GM23338 (cell line): Measurements from ENCODE around the gene NID2. TPM values are rescaled to one million over a fixed set of nuclear protein-coding genes. Genes with fewer than 3 reads are reported as not detected.

Experiments used
- ATAC-seq: fragments of 200-7000 bp; cut with Tn5 transposase; 3 replicates; pipeline ENCODE4 v1.9.1; 2020
- DNase-seq: peaks from one replicate; pipeline ENCODE4 v3.0.0-alpha.2; 2015; ENCODE audit warnings: low spot score
- H2AFZ ChIP-seq: fragments of 200-600 bp; sonication (generic); 2 replicates; pipeline ENCODE4 v1.8.0; 2016; ENCODE audit warnings: antibody characterized with exemption, mild to moderate bottlenecking, moderate library complexity
- H3F3A ChIP-seq: fragments of 200-600 bp; sonication (generic); replicated peaks from 2 replicates; pipeline ENCODE4 v1.8.0; 2017; ENCODE audit warnings: antibody characterized with exemption, mixed run types, low read depth
- H3K27ac ChIP-seq: fragments of 200-600 bp; sonication (generic); 2 replicates; pipeline ENCODE4 v1.6.1; 2016; ENCODE audit warnings: low read depth
- H3K27me3 ChIP-seq: fragments of 200-600 bp; sonication (generic); 2 replicates; pipeline ENCODE4 v1.8.0; 2016; ENCODE audit warnings: mild to moderate bottlenecking, mixed run types, moderate library complexity; ENCODE audit not compliant: insufficient read depth
- H3K36me3 ChIP-seq: fragments of 200-600 bp; sonication (generic); 2 replicates; pipeline ENCODE4 v1.8.0; 2016; ENCODE audit warnings: mild to moderate bottlenecking; ENCODE audit not compliant: insufficient read depth
- H3K4me1 ChIP-seq: fragments of 200-600 bp; sonication (generic); 2 replicates; pipeline ENCODE4 v1.8.0; 2016; ENCODE audit warnings: mild to moderate bottlenecking, moderate library complexity; ENCODE audit not compliant: insufficient read depth
- H3K4me2 ChIP-seq: fragments of 200-600 bp; sonication (generic); 2 replicates; pipeline ENCODE4 v1.7.1; 2017; ENCODE audit warnings: mixed run types
- H3K4me3 ChIP-seq: fragments of 200-600 bp; sonication (generic); 2 replicates; pipeline ENCODE4 v1.6.1; 2016; ENCODE audit warnings: mixed run types
- H3K79me2 ChIP-seq: fragments of 200-600 bp; sonication (generic); replicated peaks from 2 replicates; pipeline ENCODE4 v1.8.0; 2017; ENCODE audit warnings: mild to moderate bottlenecking; ENCODE audit not compliant: insufficient read depth
- H3K9me2 ChIP-seq: fragments of 200-600 bp; sonication (generic); 2 replicates; pipeline ENCODE4 v1.8.0; 2017; ENCODE audit not compliant: insufficient read depth
- H4K20me1 ChIP-seq: fragments of 200-600 bp; sonication (generic); replicated peaks from 2 replicates; pipeline ENCODE4 v1.8.0; 2017; ENCODE audit warnings: mild to moderate bottlenecking; ENCODE audit not compliant: insufficient read depth
- H3K27ac Mint-ChIP-seq: 2 replicates; pipeline ENCODE4 v1.8.0; 2020; ENCODE audit warnings: inconsistent platforms, mild to moderate bottlenecking, moderate library complexity, mixed read lengths
- H3K27me3 Mint-ChIP-seq: 3 replicates; pipeline ENCODE4 v1.8.0; 2022; ENCODE audit warnings: low read depth, mild to moderate bottlenecking, moderate library complexity, mixed read lengths, inconsistent platforms; ENCODE audit not compliant: insufficient read depth, poor library complexity
- H3K36me3 Mint-ChIP-seq: 3 replicates; pipeline ENCODE4 v1.8.0; 2021; ENCODE audit warnings: low read depth, mild to moderate bottlenecking, inconsistent platforms, moderate library complexity, mixed read lengths
- H3K4me1 Mint-ChIP-seq: 3 replicates; pipeline ENCODE4 v1.8.0; 2020; ENCODE audit warnings: mild to moderate bottlenecking, inconsistent platforms, mixed read lengths
- H3K4me3 Mint-ChIP-seq: 3 replicates; pipeline ENCODE4 v1.8.0; 2021; ENCODE audit warnings: moderate library complexity, mild to moderate bottlenecking, inconsistent platforms, mixed read lengths
- H3K9me3 Mint-ChIP-seq: 3 replicates; pipeline ENCODE4 v1.8.0; 2020; ENCODE audit warnings: moderate library complexity, mild to moderate bottlenecking, inconsistent platforms, mixed read lengths
- CREB1 ChIP-seq: fragments of 250-450 bp; sonication (Bioruptor Pico); IDR thresholded peaks from 2 replicates; pipeline ENCODE4 v1.5.0; 2020; ENCODE audit warnings: low read depth, mild to moderate bottlenecking, moderate library complexity
- CTCF ChIP-seq, 2 experiments: fragments of 200-600 bp in 1 of 2; sonication (generic) in 1 of 2; conservative IDR thresholded peaks; 2 replicates each; pipeline versions ENCODE4 v1.5.1 to v1.6.1; 2016 to 2017; ENCODE audit warnings: antibody characterized with exemption in 2 of 2, low read depth in 2 of 2, mild to moderate bottlenecking in 2 of 2, moderate library complexity in 1 of 2
- EZH2 ChIP-seq: fragments of 200-600 bp; sonication (generic); IDR thresholded peaks from one replicate; pipeline ENCODE4 v1.8.0; 2017; ENCODE audit warnings: antibody characterized with exemption, mild to moderate bottlenecking, low read depth; ENCODE audit not compliant: unreplicated experiment
- EZH2phosphoT487 ChIP-seq: fragments of 200-600 bp; sonication (generic); IDR thresholded peaks from one replicate; pipeline ENCODE4 v1.8.1; 2018; ENCODE audit warnings: antibody characterized with exemption; ENCODE audit not compliant: unreplicated experiment
- JUNB ChIP-seq: IDR thresholded peaks from one replicate; pipeline ENCODE4 v1.6.1; 2016; ENCODE audit warnings: antibody characterized with exemption; ENCODE audit not compliant: unreplicated experiment
- POLR2AphosphoS5 ChIP-seq: IDR thresholded peaks from 2 replicates; pipeline ENCODE4 v1.6.1; 2016; ENCODE audit warnings: antibody characterized with exemption, low read depth
- ZNF114 ChIP-seq: fragments of 250-450 bp; sonication (Bioruptor Pico); IDR thresholded peaks from 2 replicates; pipeline ENCODE4 v1.5.0; 2020; ENCODE audit warnings: mild to moderate bottlenecking, moderate library complexity
- ZNF331 ChIP-seq: fragments of 250-450 bp; sonication (Bioruptor Pico); IDR thresholded peaks from 2 replicates; pipeline ENCODE4 v1.5.0; 2020; ENCODE audit warnings: low read depth, mild to moderate bottlenecking, moderate library complexity
- ZNF462 ChIP-seq: fragments of 250-450 bp; sonication (Bioruptor Pico); IDR thresholded peaks from 2 replicates; pipeline ENCODE4 v1.5.0; 2020; ENCODE audit warnings: mild to moderate bottlenecking, moderate library complexity
- polyA plus RNA-seq: library from polyadenylated mRNA; unstranded; fragments of >200 nt; fragmentation: Nextera tagmentation; extraction: Ambion mirVana; gene quantifications from 2 replicates; pipeline ENCODE4 v1.2.1, GENCODE V29; 2016
- total RNA-seq: library from RNA; depleted of rRNA; stranded (reverse); fragments of >200 nt; shearing (Covaris generic); gene quantifications from 2 replicates; pipeline ENCODE4 v1.2.3, GENCODE V29; 2014
- TF ChIP-seq, protein P1 (sequence below): IDR thresholded peaks from one replicate; pipeline ENCODE4 v1.6.1; 2018; ENCODE audit warnings: antibody characterized with exemption; ENCODE audit not compliant: unreplicated experiment
- TF ChIP-seq, protein P2 (sequence below): IDR thresholded peaks from 2 replicates; pipeline ENCODE4 v1.6.1; 2016; ENCODE audit warnings: antibody characterized with exemption

Gene NID2
- total and polyA plus RNA-seq, 2 experiments from 2014 or later = 4.3 to 10.4 TPM

DNA sequence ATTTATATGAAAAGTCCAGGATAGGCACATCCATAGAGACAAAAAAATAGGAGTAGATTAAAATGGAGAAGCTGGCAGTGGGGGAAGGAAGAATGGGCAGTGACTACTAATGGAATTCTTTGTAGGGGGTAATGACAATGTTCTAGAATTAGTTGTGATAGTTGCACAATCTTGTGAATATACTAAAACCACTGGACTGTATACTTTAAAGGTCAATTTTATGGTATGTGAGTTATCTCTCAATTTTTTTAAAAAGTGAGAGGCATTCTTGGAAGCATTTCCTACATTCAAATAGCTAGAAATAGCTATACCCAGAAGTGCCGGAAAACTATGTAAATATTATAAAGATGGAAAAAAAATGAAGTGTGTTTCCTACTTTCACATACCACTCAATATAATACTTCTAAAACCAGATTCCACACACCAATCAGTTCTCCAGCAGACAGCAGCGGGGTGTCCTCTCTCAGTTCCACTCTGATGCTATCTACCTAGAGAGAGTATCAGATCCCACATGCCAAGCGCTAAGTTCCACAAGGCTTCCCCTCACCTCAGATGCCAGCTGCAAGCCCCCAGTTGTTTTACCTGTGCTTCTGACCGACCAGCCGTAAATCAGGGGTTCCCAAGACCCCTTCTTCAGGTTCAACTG lies 41.7 kb upstream of the NID2 start (continued):
- TF ChIP-seq, protein P1, sequence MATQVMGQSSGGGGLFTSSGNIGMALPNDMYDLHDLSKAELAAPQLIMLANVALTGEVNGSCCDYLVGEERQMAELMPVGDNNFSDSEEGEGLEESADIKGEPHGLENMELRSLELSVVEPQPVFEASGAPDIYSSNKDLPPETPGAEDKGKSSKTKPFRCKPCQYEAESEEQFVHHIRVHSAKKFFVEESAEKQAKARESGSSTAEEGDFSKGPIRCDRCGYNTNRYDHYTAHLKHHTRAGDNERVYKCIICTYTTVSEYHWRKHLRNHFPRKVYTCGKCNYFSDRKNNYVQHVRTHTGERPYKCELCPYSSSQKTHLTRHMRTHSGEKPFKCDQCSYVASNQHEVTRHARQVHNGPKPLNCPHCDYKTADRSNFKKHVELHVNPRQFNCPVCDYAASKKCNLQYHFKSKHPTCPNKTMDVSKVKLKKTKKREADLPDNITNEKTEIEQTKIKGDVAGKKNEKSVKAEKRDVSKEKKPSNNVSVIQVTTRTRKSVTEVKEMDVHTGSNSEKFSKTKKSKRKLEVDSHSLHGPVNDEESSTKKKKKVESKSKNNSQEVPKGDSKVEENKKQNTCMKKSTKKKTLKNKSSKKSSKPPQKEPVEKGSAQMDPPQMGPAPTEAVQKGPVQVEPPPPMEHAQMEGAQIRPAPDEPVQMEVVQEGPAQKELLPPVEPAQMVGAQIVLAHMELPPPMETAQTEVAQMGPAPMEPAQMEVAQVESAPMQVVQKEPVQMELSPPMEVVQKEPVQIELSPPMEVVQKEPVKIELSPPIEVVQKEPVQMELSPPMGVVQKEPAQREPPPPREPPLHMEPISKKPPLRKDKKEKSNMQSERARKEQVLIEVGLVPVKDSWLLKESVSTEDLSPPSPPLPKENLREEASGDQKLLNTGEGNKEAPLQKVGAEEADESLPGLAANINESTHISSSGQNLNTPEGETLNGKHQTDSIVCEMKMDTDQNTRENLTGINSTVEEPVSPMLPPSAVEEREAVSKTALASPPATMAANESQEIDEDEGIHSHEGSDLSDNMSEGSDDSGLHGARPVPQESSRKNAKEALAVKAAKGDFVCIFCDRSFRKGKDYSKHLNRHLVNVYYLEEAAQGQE = no peak
- no peak for TF ChIP-seq EZH2
- TF ChIP-seq JUNB = no peak
- TF ChIP-seq ZNF114 (CRISPR knock-in tag) = no peak
- no peak for TF ChIP-seq CTCF (conservative IDR thresholded peaks at IDR 0.05; ENCODE audit: low read depth in 2 of 2)
- TF ChIP-seq POLR2AphosphoS5 = no peak

GRCh38 chr14:52108823-52109222 lies 40.0 kb upstream of the NID2 start:
- Histone ChIP-seq H3K27ac (no peak overlapping the region), H3K9me2 (0 out of 2 replicates have a peak, but pooled peaks cover 6% of the 10 kb centered on the region), H2AFZ (no peak overlapping the region), H3K36me3 (no peaks in the 10 kb centered on the region), H3K27me3 (no peaks in the 10 kb centered on the region), H3K4me1 (no peaks in the 10 kb centered on the region), H3K79me2 (no peaks in the 10 kb centered on the region), H3F3A (no peaks in the 10 kb centered on the region), H3K4me3 (no peak overlapping the region), H3K4me2 (no peak overlapping the region), H4K20me1 (no peaks in the 10 kb centered on the region)
- Mint-ChIP-seq H3K36me3 (no peaks in the 10 kb centered on the region), H3K27me3 (peaks cover 2% of the 10 kb centered on the region), H3K27ac (no peak overlapping the region), H3K4me1 (no peaks in the 10 kb centered on the region), H3K9me3 (no peaks in the 10 kb centered on the region), H3K4me3 (no peak overlapping the region)
- TF ChIP-seq EZH2 (no peak), POLR2AphosphoS5 (no peak), ZNF331 (no peak), EZH2phosphoT487 (no peak), JUNB (no peak), ZNF114 (CRISPR knock-in tag) (no peak), ZNF462 (CRISPR knock-in tag) (no peak), CREB1 (no peak)
- TF ChIP-seq, protein P2, sequence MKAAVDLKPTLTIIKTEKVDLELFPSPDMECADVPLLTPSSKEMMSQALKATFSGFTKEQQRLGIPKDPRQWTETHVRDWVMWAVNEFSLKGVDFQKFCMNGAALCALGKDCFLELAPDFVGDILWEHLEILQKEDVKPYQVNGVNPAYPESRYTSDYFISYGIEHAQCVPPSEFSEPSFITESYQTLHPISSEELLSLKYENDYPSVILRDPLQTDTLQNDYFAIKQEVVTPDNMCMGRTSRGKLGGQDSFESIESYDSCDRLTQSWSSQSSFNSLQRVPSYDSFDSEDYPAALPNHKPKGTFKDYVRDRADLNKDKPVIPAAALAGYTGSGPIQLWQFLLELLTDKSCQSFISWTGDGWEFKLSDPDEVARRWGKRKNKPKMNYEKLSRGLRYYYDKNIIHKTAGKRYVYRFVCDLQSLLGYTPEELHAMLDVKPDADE = no peak
- no peak for DNase-seq
- no peak for ATAC-seq
